Endothelial cell of umbilical vein (primary cell): ENCODE results near the gene DSCAML1.

Experiments used
- EZH2 ChIP-seq: IDR thresholded peaks from 2 replicates; pipeline ENCODE4 v1.6.1; 2012; ENCODE audit warnings: borderline replicate concordance, low read depth, mild to moderate bottlenecking, moderate library complexity, low read length, inconsistent platforms; ENCODE audit not compliant: severe bottlenecking
- JUN ChIP-seq: IDR thresholded peaks from 2 replicates; pipeline ENCODE4 v1.6.1; 2011; ENCODE audit warnings: borderline replicate concordance, low read depth; ENCODE audit not compliant: insufficient read length, insufficient read depth
- MYC ChIP-seq: IDR thresholded peaks from one replicate; pipeline ENCODE4 v1.6.1; 2011; ENCODE audit warnings: mild to moderate bottlenecking, low read depth, low read length
- POLR2A ChIP-seq: IDR thresholded peaks from 2 replicates; pipeline ENCODE4 v1.6.1; 2012; ENCODE audit warnings: low read depth, mild to moderate bottlenecking, control low read depth, low read length
- POLR2AphosphoS5 ChIP-seq: IDR thresholded peaks from 2 replicates; pipeline ENCODE4 v1.6.1; 2012; ENCODE audit warnings: low read depth, mild to moderate bottlenecking, control low read depth, low read length, moderate library complexity; ENCODE audit not compliant: insufficient read depth
- TF ChIP-seq, protein P1 (sequence below), 2 donors: IDR thresholded peaks; 1 replicate in 1 of 2; 2 replicates in 1 of 2; pipeline ENCODE4 v1.5.1; 2011; ENCODE audit warnings: low read length in 2 of 2, mild to moderate bottlenecking in 2 of 2, moderate library complexity in 2 of 2, control low read depth in 1 of 2, inconsistent platforms in 1 of 2, low read depth in 1 of 2; ENCODE audit not compliant: insufficient read depth in 1 of 2; ENCODE audit errors: extremely low read depth in 1 of 2
- TF ChIP-seq, protein P2 (sequence below): IDR thresholded peaks from 2 replicates; pipeline ENCODE4 v1.6.1; 2011; ENCODE audit not compliant: insufficient read depth, insufficient read length

DNA sequence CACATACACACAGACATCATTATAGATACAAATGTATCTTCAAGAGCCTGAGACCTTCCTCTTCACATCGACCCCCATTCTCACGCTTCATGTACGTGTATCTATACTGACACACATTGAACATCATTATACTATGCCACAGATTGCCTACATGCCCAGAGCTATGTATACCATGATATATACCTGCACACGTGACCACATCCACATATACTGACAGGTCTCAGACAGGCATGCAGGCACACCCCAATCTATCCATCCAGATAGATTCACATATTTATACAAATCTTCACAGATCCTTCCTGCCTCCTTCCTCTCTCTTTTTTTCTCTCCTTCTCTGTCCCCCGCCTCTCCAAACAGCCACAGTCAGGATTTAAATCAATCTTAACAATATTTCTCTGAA, 329.2 kb downstream of the DSCAML1 start:
- TF ChIP-seq, protein P1, sequence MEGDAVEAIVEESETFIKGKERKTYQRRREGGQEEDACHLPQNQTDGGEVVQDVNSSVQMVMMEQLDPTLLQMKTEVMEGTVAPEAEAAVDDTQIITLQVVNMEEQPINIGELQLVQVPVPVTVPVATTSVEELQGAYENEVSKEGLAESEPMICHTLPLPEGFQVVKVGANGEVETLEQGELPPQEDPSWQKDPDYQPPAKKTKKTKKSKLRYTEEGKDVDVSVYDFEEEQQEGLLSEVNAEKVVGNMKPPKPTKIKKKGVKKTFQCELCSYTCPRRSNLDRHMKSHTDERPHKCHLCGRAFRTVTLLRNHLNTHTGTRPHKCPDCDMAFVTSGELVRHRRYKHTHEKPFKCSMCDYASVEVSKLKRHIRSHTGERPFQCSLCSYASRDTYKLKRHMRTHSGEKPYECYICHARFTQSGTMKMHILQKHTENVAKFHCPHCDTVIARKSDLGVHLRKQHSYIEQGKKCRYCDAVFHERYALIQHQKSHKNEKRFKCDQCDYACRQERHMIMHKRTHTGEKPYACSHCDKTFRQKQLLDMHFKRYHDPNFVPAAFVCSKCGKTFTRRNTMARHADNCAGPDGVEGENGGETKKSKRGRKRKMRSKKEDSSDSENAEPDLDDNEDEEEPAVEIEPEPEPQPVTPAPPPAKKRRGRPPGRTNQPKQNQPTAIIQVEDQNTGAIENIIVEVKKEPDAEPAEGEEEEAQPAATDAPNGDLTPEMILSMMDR (IDR thresholded peaks at IDR 0.05; ENCODE audit: extremely low read depth in 1 of 2, insufficient read depth in 1 of 2, low read depth in 1 of 2, low read length in 2 of 2) = no peak
- TF ChIP-seq POLR2AphosphoS5 = no peak
- no peak for TF ChIP-seq EZH2
- no peak for TF ChIP-seq MYC
- TF ChIP-seq POLR2A = no peak
- TF ChIP-seq JUN = no peak
- TF ChIP-seq, protein P2, sequence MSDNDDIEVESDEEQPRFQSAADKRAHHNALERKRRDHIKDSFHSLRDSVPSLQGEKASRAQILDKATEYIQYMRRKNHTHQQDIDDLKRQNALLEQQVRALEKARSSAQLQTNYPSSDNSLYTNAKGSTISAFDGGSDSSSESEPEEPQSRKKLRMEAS = no peak
